Nephron (organoid): ENCODE data around the gene PGLYRP3.

Experiments used
- H3K27ac Mint-ChIP-seq, 3 experiments: 2 replicates each; pipeline ENCODE4 v1.8.0; 2020; ENCODE audit warnings: mixed read lengths in 3 of 3, mild to moderate bottlenecking in 2 of 3, moderate library complexity in 1 of 3
- H3K27me3 Mint-ChIP-seq: 2 replicates; pipeline ENCODE4 v1.8.0; 2021; ENCODE audit warnings: low read depth, mild to moderate bottlenecking, moderate library complexity, mixed read lengths
- H3K36me3 Mint-ChIP-seq: 2 replicates; pipeline ENCODE4 v1.8.0; 2020; ENCODE audit warnings: low read depth, mixed read lengths
- H3K4me1 Mint-ChIP-seq: 2 replicates; pipeline ENCODE4 v1.8.0; 2020; ENCODE audit warnings: mixed read lengths
- H3K4me3 Mint-ChIP-seq, 3 experiments: 2 replicates each; pipeline ENCODE4 v1.8.0; 2020; ENCODE audit warnings: mild to moderate bottlenecking in 3 of 3, mixed read lengths in 3 of 3, moderate library complexity in 2 of 3
- H3K9me3 Mint-ChIP-seq: 2 replicates; pipeline ENCODE4 v1.8.0; 2020; ENCODE audit warnings: mixed read lengths
- CTCF ChIP-seq, 3 experiments: fragments of 200-600 bp; sonication (generic); IDR thresholded peaks; one replicate each; pipeline ENCODE4 v1.5.0; 2021; ENCODE audit warnings: antibody characterized with exemption in 3 of 3; ENCODE audit not compliant: unreplicated experiment in 3 of 3

The PGLYRP3 gene

GRCh38 chr1:153309441-153309840 lies 3.3 kb downstream of the PGLYRP3 start:
- peaks cover 24% of the 10 kb centered on the region for H3K27me3 Mint-ChIP-seq
- no peaks in the 10 kb centered on the region for H3K4me1 Mint-ChIP-seq
- no peak overlapping the region for H3K27ac Mint-ChIP-seq
- no peak overlapping the region for H3K4me3 Mint-ChIP-seq
- peaks cover 7% of the 10 kb centered on the region for H3K9me3 Mint-ChIP-seq
- no peaks in the 10 kb centered on the region for H3K36me3 Mint-ChIP-seq
- no peak for TF ChIP-seq CTCF (IDR thresholded peaks at IDR 0.05; ENCODE audit: unreplicated experiment in 3 of 3)

DNA sequence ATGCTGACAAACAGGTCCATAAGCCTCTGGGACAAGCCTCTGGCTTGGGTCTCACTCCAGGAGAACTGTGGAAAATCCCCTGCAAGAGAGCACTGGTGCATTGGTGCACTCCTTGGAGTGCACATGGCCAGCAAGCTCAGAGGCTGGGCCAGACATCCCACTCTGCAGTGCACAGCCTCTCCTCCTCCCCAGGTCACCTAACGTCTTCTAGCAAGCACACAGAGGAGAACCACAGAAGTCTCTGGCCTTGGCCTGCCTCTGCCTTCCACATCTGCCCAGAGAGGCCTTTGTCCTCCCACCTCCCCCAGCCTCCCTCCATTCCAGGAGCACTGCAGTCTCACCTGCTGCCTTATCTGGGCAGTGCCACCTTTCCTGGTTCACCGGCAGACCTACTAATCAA lies 4.2 kb downstream of the PGLYRP3 start:
- H3K36me3 Mint-ChIP-seq = no peaks in the 10 kb centered on the region
- H3K27me3 Mint-ChIP-seq = peaks cover 29% of the 10 kb centered on the region
- H3K27ac Mint-ChIP-seq = no peak overlapping the region
- H3K9me3 Mint-ChIP-seq = peaks cover 4% of the 10 kb centered on the region
- TF ChIP-seq CTCF (IDR thresholded peaks at IDR 0.05; ENCODE audit: unreplicated experiment in 3 of 3) = no peak
- no peaks in the 10 kb centered on the region for H3K4me1 Mint-ChIP-seq
- H3K4me3 Mint-ChIP-seq = no peak overlapping the region

DNA sequence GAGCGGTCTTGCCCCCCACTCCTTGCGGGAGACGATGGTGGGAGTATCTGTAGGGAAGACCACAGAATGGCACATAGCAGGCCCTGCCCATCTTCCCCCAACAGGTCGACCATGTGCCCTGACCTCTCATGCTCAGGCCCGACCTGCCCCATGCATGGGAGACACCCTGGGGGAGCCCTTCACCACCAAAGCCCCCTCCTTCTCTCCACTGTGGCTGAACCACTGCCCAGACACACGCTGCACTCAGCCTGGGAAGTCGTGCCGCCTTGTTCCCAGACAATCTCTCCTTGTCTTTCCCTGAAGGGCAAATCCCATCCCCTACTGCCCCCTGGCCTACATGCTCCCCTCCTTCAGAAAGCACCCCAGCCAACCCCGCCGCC lies 5.5 kb downstream of the PGLYRP3 start:
- peaks cover 35% of the 10 kb centered on the region for H3K27me3 Mint-ChIP-seq
- no peaks in the 10 kb centered on the region for H3K9me3 Mint-ChIP-seq
- no peak overlapping the region for H3K27ac Mint-ChIP-seq
- H3K4me1 Mint-ChIP-seq = no peaks in the 10 kb centered on the region
- no peak for TF ChIP-seq CTCF (IDR thresholded peaks at IDR 0.05; ENCODE audit: unreplicated experiment in 3 of 3)
- no peaks in the 10 kb centered on the region for H3K36me3 Mint-ChIP-seq
- H3K4me3 Mint-ChIP-seq = no peak overlapping the region

GRCh38 chr1:153306303-153307220 lies 6.2 kb downstream of the PGLYRP3 start:
- H3K36me3 Mint-ChIP-seq = no peaks in the 10 kb centered on the region
- H3K27ac Mint-ChIP-seq = no peak overlapping the region
- no peaks in the 10 kb centered on the region for H3K9me3 Mint-ChIP-seq
- no peak overlapping the region for H3K4me3 Mint-ChIP-seq
- no peaks in the 10 kb centered on the region for H3K4me1 Mint-ChIP-seq
- H3K27me3 Mint-ChIP-seq = peaks cover 35% of the 10 kb centered on the region
- TF ChIP-seq CTCF (IDR thresholded peaks at IDR 0.05; ENCODE audit: unreplicated experiment in 3 of 3) = no peak

DNA sequence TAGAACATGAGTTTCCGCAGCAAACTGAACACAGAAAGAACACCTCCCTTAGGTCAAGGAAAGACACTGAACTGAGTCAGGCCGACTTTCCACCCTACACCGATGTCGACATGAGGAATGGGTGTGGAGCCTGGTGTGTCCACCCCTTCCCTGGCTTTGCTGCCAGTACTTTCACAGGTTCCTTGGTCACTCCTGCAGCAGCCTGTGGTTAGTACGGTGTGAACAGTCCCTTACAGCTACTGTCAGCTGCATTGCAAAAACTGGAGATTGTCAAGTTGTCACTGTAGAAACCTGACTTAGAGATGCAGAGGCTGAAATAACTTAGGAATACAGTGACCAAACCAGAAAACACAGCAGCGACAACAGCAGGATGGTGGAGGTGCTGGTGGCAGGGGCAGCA lies 7.1 kb downstream of the PGLYRP3 start:
- H3K4me3 Mint-ChIP-seq = no peak overlapping the region
- H3K27me3 Mint-ChIP-seq = peaks cover 35% of the 10 kb centered on the region
- H3K9me3 Mint-ChIP-seq = no peaks in the 10 kb centered on the region
- H3K27ac Mint-ChIP-seq = no peak overlapping the region
- H3K36me3 Mint-ChIP-seq = no peaks in the 10 kb centered on the region
- no peak for TF ChIP-seq CTCF (IDR thresholded peaks at IDR 0.05; ENCODE audit: unreplicated experiment in 3 of 3)
- H3K4me1 Mint-ChIP-seq = no peaks in the 10 kb centered on the region

DNA sequence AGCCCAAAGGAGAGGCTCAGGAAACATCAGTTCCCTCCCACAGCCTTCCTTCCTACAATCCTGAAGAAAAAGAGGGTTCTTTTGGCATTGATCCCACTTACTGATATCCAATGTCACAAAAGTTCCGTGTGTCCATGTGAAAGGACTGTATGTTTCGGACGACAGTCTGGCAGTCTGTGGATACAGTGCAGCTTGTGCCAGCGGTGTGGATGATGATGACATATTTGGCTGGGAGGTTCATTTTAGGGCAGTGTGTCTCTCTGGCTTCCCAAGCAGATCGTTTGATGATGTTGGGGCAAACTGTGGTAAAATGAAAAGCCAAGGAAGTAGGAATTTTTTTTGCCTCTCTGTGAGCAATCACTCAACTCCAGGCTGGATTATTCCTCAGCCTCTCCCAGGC lies 10.4 kb downstream of the PGLYRP3 start:
- Mint-ChIP-seq H3K9me3 (no peaks in the 10 kb centered on the region), H3K4me3 (no peak overlapping the region), H3K4me1 (no peaks in the 10 kb centered on the region), H3K27ac (no peak overlapping the region), H3K36me3 (no peaks in the 10 kb centered on the region), H3K27me3 (peaks cover 36% of the 10 kb centered on the region)
- no peak for TF ChIP-seq CTCF (IDR thresholded peaks at IDR 0.05; ENCODE audit: unreplicated experiment in 3 of 3)
